Calu3 (cell line): Measurements from ENCODE around the gene REEP6. TPM values are rescaled to one million over a fixed set of nuclear protein-coding genes. Genes with fewer than 3 reads are reported as not detected.
A peak's percentile ranks its signal among the peaks of the same experiment; 100 is the strongest.

ENCODE experiments used
- BruUV-seq: library from RNA; stranded (reverse); fragments of 400-500 nt; replicated peaks from 2 replicates; lab custom pipeline; 2021; lab: Mats Ljungman, UMichigan
- CTCF ChIA-PET: fragments of 300-600 bp; sonication (Branson Sonifier 250); formaldehyde crosslinking; loops from one replicate; lab custom pipeline; 2022; ENCODE audit warnings: antibody characterized with exemption; lab: Charles Lee
- DNase-seq: peaks from one replicate; pipeline ENCODE4 v3.0.0; 2022
- H3K27ac Mint-ChIP-seq: one replicate; pipeline ENCODE4 v1.8.0; 2022; ENCODE audit warnings: mixed read lengths; ENCODE audit not compliant: unreplicated experiment
- H3K27me3 Mint-ChIP-seq: one replicate; pipeline ENCODE4 v1.8.0; 2022; ENCODE audit warnings: mixed read lengths; ENCODE audit not compliant: unreplicated experiment
- H3K36me3 Mint-ChIP-seq: one replicate; pipeline ENCODE4 v1.8.0; 2022; ENCODE audit warnings: mild to moderate bottlenecking, moderate library complexity, mixed read lengths; ENCODE audit not compliant: insufficient read depth, unreplicated experiment
- H3K4me1 Mint-ChIP-seq: one replicate; pipeline ENCODE4 v1.8.0; 2022; ENCODE audit warnings: mild to moderate bottlenecking, low read depth, mixed read lengths; ENCODE audit not compliant: unreplicated experiment
- H3K4me3 Mint-ChIP-seq: one replicate; pipeline ENCODE4 v1.8.0; 2022; ENCODE audit warnings: mild to moderate bottlenecking, low read depth, moderate library complexity, mixed read lengths; ENCODE audit not compliant: unreplicated experiment
- H3K9me3 Mint-ChIP-seq: one replicate; pipeline ENCODE4 v1.8.0; 2022; ENCODE audit warnings: low read depth, mixed read lengths; ENCODE audit not compliant: unreplicated experiment
- intact Hi-C: fragments of 100-400 bp; cut with micrococcal nuclease; formaldehyde crosslinking; loops from one replicate; pipeline ENCODE4 v1.10.0; 2022; ENCODE audit not compliant: unreplicated experiment
- total RNA-seq: library from RNA; stranded (reverse); gene quantifications from 2 replicates; pipeline ENCODE4 v1.2.3, GENCODE V29; 2022
- TF ChIP-seq, protein P1 (sequence below): fragments of 200-600 bp; IDR thresholded peaks from one replicate; pipeline ENCODE4 v1.8.0; 2022; ENCODE audit warnings: antibody characterized with exemption; ENCODE audit not compliant: unreplicated experiment

Gene REEP6
- total RNA-seq, 1 experiment from 2014 or later: 13.9 TPM

DNA sequence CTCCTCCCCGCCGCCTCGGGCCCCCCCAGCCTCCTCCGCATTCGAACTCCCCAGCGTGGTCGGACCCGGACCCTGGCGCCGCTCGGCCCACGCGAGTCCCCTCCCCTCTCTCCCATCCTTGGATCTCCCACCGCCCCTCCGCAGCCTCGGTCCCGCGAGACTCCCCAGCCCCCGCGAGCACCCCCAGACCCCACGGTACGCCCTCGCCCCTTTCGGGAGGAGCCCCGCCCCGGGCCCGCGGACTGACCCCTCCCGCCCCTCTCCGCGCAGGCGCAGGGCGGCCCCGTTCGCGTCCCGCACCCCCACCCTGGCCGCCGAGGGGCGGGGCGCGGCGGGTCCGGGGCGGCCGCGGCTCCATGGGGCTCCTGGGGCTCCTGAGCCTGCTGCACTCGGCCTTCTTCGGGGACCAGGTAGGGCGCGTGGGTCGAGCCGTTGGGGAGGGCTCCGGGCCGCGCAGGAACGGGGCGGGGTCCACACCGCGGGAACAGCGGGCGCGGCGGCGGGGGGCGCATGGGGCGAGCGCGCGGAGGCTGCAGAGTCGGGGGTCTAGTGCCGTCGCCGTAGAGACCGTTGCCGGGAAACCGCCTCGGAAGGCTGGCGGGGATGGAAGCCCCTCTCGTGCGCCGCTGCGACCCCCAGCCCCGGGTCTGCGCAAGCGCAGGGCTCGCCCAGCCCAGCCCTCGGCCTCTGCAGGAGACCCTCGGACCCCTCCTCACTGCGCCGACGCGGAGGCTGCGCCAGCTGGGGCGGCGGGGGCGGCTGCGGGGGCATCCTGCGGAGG lies 44.9 kb upstream of the REEP6 start:
- intact Hi-C loops: no loop called here
- Mint-ChIP-seq H3K27me3 (peaks cover 44% of the 10 kb centered on the region), H3K4me3 (peak overlapping the region; percentile 69), H3K27ac (no peak overlapping the region), H3K9me3 (no peaks in the 10 kb centered on the region), H3K36me3 (peaks cover 45% of the 10 kb centered on the region), H3K4me1 (no peaks in the 10 kb centered on the region)
- CTCF ChIA-PET: interaction anchor here (0.7 kb wide), 1 partner anchor 36 kb away, joined by 3 read pairs; no protein-coding TSS in a partner anchor
- TF ChIP-seq, protein P1, sequence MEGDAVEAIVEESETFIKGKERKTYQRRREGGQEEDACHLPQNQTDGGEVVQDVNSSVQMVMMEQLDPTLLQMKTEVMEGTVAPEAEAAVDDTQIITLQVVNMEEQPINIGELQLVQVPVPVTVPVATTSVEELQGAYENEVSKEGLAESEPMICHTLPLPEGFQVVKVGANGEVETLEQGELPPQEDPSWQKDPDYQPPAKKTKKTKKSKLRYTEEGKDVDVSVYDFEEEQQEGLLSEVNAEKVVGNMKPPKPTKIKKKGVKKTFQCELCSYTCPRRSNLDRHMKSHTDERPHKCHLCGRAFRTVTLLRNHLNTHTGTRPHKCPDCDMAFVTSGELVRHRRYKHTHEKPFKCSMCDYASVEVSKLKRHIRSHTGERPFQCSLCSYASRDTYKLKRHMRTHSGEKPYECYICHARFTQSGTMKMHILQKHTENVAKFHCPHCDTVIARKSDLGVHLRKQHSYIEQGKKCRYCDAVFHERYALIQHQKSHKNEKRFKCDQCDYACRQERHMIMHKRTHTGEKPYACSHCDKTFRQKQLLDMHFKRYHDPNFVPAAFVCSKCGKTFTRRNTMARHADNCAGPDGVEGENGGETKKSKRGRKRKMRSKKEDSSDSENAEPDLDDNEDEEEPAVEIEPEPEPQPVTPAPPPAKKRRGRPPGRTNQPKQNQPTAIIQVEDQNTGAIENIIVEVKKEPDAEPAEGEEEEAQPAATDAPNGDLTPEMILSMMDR: no peak
- peak; percentile 50 for DNase-seq
- no TSS peak for BruUV-seq

DNA sequence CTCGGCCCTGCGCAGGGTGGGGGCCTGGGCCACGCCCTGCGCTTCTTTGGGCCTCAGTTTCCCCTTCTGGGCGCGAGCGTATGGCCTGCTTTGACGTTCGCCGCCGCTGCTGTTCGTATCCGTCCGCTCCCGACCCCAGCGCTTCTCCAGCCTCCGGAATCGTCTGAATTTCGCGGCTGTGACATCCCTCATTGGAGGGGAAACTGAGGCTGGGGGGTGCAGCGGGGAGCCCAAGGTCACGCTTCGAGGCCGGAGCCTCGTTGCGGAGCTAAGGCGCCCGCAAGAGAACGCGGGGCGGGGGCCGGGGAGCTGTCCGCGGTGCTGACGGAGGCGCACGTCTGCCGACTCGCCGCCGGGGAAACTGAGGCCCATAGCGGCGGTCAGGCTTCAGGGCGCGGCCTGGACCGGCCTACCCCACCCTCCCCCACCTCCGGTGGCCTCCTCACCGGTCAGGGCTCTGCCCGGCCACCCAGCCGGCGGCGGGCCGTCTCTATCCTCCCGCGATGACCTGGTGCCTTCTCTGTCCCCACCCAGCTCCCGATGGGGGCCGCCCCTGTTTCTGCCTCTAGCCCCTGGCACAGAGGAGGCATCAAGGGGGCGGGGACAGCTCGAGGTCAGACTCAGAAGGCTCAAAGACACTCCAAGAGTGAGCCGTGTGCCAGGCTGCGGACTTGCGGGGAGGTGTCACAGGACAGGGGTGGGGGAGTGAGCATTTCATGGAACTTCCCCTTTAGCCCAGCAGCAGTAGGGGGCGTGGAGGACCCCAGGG lies 44.1 kb upstream of the REEP6 start:
- BruUV-seq: no TSS peak
- peaks cover 52% of the 10 kb centered on the region for H3K27me3 Mint-ChIP-seq
- TF ChIP-seq, protein P1: no peak
- DNase-seq: no peak
- no peak overlapping the region for H3K27ac Mint-ChIP-seq
- H3K4me3 Mint-ChIP-seq: peak overlapping the region; percentile 14
- CTCF ChIA-PET: interaction anchor here (0.7 kb wide), 1 partner anchor 37 kb away, joined by 3 read pairs; no protein-coding TSS in a partner anchor
- intact Hi-C loops: no loop called here
- H3K36me3 Mint-ChIP-seq: peaks cover 40% of the 10 kb centered on the region
- no peaks in the 10 kb centered on the region for H3K4me1 Mint-ChIP-seq
- H3K9me3 Mint-ChIP-seq: no peaks in the 10 kb centered on the region

DNA sequence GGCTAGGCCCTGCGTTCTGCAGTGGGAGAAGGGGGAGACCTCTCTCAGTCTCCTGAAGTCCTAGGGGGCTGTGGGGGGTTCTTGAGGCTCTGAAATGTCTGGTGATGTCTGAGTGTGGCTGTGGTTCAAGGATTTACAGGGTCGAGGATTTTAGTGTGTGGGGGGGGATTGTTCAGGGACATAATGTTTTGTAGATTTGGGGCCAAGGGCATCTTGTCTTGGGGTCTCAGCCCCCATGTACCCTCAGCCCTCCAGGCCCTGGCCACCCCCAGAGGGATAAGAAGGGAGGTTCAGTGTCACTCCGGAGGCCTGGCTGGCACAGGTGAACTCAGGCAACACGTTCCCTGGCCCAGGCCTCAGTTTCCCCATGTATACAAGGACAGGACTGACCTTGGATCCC lies 43.5 kb upstream of the REEP6 start:
- Mint-ChIP-seq H3K27me3 (peaks cover 58% of the 10 kb centered on the region), H3K4me3 (no peak overlapping the region), H3K4me1 (no peaks in the 10 kb centered on the region), H3K9me3 (no peaks in the 10 kb centered on the region), H3K36me3 (peaks cover 34% of the 10 kb centered on the region), H3K27ac (no peak overlapping the region)
- DNase-seq: no peak
- TF ChIP-seq, protein P1: no peak
- CTCF ChIA-PET: no interaction called here
- no TSS peak for BruUV-seq
- intact Hi-C loops: no loop called here

DNA sequence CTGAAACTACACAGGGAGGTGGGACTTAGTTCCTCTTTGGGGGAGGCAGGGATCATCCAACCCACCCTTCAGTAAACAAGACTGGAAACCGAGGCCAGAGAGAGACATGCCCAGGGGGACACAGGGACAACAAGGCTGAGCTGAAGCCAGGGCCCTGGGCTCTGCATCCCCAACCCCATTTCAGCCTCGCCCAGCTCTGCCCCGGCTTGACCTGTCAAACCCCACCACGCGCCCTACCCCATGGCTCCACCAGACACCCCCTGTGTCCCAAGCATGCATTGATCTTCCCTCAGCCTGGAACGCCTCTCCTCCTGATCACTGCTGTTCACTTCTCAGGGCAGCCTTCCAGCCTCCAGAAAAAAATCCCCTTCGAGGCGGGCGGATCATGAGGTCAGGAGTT lies 43.0 kb upstream of the REEP6 start:
- CTCF ChIA-PET: interaction anchor here (0.7 kb wide), 1 partner anchor 100 kb away, joined by 3 read pairs; no protein-coding TSS in a partner anchor
- no peak overlapping the region for H3K4me3 Mint-ChIP-seq
- peaks cover 62% of the 10 kb centered on the region for H3K27me3 Mint-ChIP-seq
- TF ChIP-seq, protein P1: no peak
- H3K9me3 Mint-ChIP-seq: no peaks in the 10 kb centered on the region
- intact Hi-C loops: no loop called here
- no peak for DNase-seq
- H3K4me1 Mint-ChIP-seq: no peaks in the 10 kb centered on the region
- no peak overlapping the region for H3K27ac Mint-ChIP-seq
- no TSS peak for BruUV-seq
- H3K36me3 Mint-ChIP-seq: peaks cover 30% of the 10 kb centered on the region
